Panc1 (cell line): ENCODE measurements around the gene ADORA2B. TPM values are rescaled to one million over a fixed set of nuclear protein-coding genes. Genes with fewer than 3 reads are reported as not detected.

ENCODE experiments used
- ATAC-seq: fragments of 200-7000 bp; cut with Tn5 transposase; 2 replicates; pipeline ENCODE4 v1.9.1; 2020; ENCODE audit warnings: mild to moderate bottlenecking, moderate library complexity
- Bru-seq: library from RNA; stranded (reverse); fragments of 400-500 nt; gene quantifications from one replicate; lab custom pipeline; 2021; lab: Mats Ljungman, UMichigan
- BruChase-seq, 2 experiments: library from RNA; stranded (reverse); fragments of 400-500 nt; gene quantifications; one replicate each; lab custom pipeline; 2021; lab: Mats Ljungman, UMichigan
- BruUV-seq: library from RNA; stranded (reverse); fragments of 400-500 nt; replicated peaks from 2 replicates; lab custom pipeline; 2021; lab: Mats Ljungman, UMichigan
- CTCF ChIA-PET: fragments of 300-600 bp; sonication (Branson Sonifier 250); formaldehyde crosslinking; loops from one replicate; lab custom pipeline; 2022; ENCODE audit warnings: antibody characterized with exemption; lab: Charles Lee
- POLR2A ChIA-PET: fragments of 300-600 bp; sonication (Branson Sonifier 250); formaldehyde crosslinking; loops from one replicate; lab custom pipeline; 2022; ENCODE audit warnings: antibody characterized with exemption; lab: Charles Lee
- DNase-seq: peaks from one replicate; pipeline ENCODE4 v3.0.0-alpha.2; 2010; ENCODE audit warnings: low read depth, low spot score
- H3K27ac ChIP-seq: 2 replicates; pipeline ENCODE4 v1.5.1; 2011; ENCODE audit warnings: mild to moderate bottlenecking, low read length, inconsistent platforms
- H3K27me3 ChIP-seq: fragments of 200-500 bp; sonication (Bioruptor generic); 2 replicates; pipeline ENCODE4 v1.6.0; 2014; ENCODE audit warnings: low read length, inconsistent platforms; ENCODE audit not compliant: control insufficient read depth, insufficient read depth
- H3K36me3 ChIP-seq: fragments of 200-500 bp; sonication (Bioruptor generic); 2 replicates; pipeline ENCODE4 v1.5.1; 2014; ENCODE audit warnings: inconsistent platforms, mild to moderate bottlenecking, low read length, moderate library complexity; ENCODE audit not compliant: control insufficient read depth, insufficient read depth
- H3K4me1 ChIP-seq: 2 replicates; pipeline ENCODE4 v1.5.1; 2011; ENCODE audit warnings: inconsistent platforms, mild to moderate bottlenecking, low read length, moderate library complexity; ENCODE audit not compliant: control insufficient read depth, insufficient read depth
- H3K4me3 ChIP-seq, 2 experiments: 2 replicates each; pipeline ENCODE4 v1.5.1; 2011 to 2012; ENCODE audit warnings: low read depth in 2 of 2, low read length in 2 of 2, mild to moderate bottlenecking in 2 of 2, inconsistent platforms in 1 of 2, moderate library complexity in 1 of 2
- H3K9me3 ChIP-seq: fragments of 200-500 bp; sonication (Bioruptor generic); 2 replicates; pipeline ENCODE4 v1.5.1; 2014; ENCODE audit warnings: low read depth, mild to moderate bottlenecking, inconsistent platforms, low read length, moderate library complexity; ENCODE audit not compliant: control insufficient read depth, insufficient read depth
- CTCF ChIP-seq: fragments of 450-650 bp; IDR thresholded peaks from 2 replicates; pipeline ENCODE4 v1.5.1; 2017; ENCODE audit warnings: mild to moderate bottlenecking
- POLR2AphosphoS5 ChIP-seq: IDR thresholded peaks from 2 replicates; pipeline ENCODE4 v1.6.1; 2012; ENCODE audit warnings: mild to moderate bottlenecking, low read depth, low read length, moderate library complexity
- REST ChIP-seq, 2 experiments: IDR thresholded peaks; 2 replicates each; pipeline ENCODE4 v1.6.1; 2011 to 2012; ENCODE audit warnings: low read depth in 2 of 2, control low read depth in 1 of 2, low read length in 1 of 2, mild to moderate bottlenecking in 1 of 2, moderate library complexity in 1 of 2; ENCODE audit not compliant: insufficient read depth in 1 of 2
- SIN3A ChIP-seq: IDR thresholded peaks from 2 replicates; pipeline ENCODE4 v1.6.1; 2012; ENCODE audit warnings: low read depth, mild to moderate bottlenecking, low read length, moderate library complexity, borderline replicate concordance; ENCODE audit not compliant: insufficient read depth
- TCF7L2 ChIP-seq: IDR thresholded peaks from 2 replicates; pipeline ENCODE4 v1.6.1; 2011; ENCODE audit warnings: mild to moderate bottlenecking, low read depth, low read length, inconsistent platforms
- in situ Hi-C: cut with HindIII; loops from 2 replicates; pipeline ENCODE4 v1.10.0; 2016; ENCODE audit warnings: low sequenced_read_pairs, low pct_unique_long_range_greater_than_20kb
- intact Hi-C: fragments of 100-400 bp; cut with micrococcal nuclease; formaldehyde crosslinking; loops from one replicate; pipeline ENCODE4 v1.10.0; 2022; ENCODE audit not compliant: unreplicated experiment
- long read RNA-seq: library from polyadenylated mRNA; unstranded; transcript quantifications from one replicate; pipeline ENCODE4 v2.0.0, GENCODE V29; 2021; ENCODE audit not compliant: unreplicated experiment
- polyA plus RNA-seq: library from polyadenylated mRNA; unstranded; fragments of >200 nt; gene quantifications from one replicate; pipeline ENCODE4 v1.2.1, GENCODE V29; 2012; ENCODE audit warnings: missing spikeins; ENCODE audit not compliant: insufficient read length
- total RNA-seq: library from RNA; stranded (reverse); gene quantifications from one replicate; pipeline ENCODE4 v1.2.1, GENCODE V29; 2021; ENCODE audit not compliant: unreplicated experiment

Gene ADORA2B
- total RNA-seq (42.7 TPM), Bru-seq, nascent RNA (percentile 93 among the genes with signal in this experiment), BruChase-seq, experiment 1, labeled RNA remaining after a 2-hour chase (percentile 87 among the genes with signal in this experiment), BruChase-seq, experiment 2, labeled RNA remaining after a 6-hour chase (percentile 88 among the genes with signal in this experiment)
- 35.5 TPM for polyA plus RNA-seq
- long read RNA-seq, transcript ADORA2B-201 (2 exons, 1,735 nt): major isoform, 89 of 93 reads
- long read RNA-seq, partial matches to known transcripts: 0 of 93 reads
- long read RNA-seq, other reads (novel, unspliced or antisense): 1 of 93 reads

- TF ChIP-seq TCF7L2: no peak
- TF ChIP-seq REST (IDR thresholded peaks at IDR 0.05; ENCODE audit: insufficient read depth in 1 of 2, low read depth in 2 of 2, low read length in 1 of 2): no peak
- peak; percentile 87 for TF ChIP-seq CTCF
- peak; percentile 47; the same call in 1 of the 2 replicates for TF ChIP-seq SIN3A
Measured at GRCh38 chr17:15944759-15945526, at the start of gene ADORA2B. Gene ADORA2B, plus strand, starts transcription at chr17:15945130. Its CDS starts 119 bp downstream, at chr17:15945249.

GRCh38 chr17:15896277-15896676 is 48.7 kb upstream of the ADORA2B start:
- TF ChIP-seq TCF7L2 (no peak), CTCF (no peak), POLR2AphosphoS5 (no peak), SIN3A (no peak), REST (IDR thresholded peaks at IDR 0.05; ENCODE audit: insufficient read depth in 1 of 2, low read depth in 2 of 2, low read length in 1 of 2) (no peak)
- POLR2A ChIA-PET: interaction anchor here (0.5 kb wide), 1 partner anchor 94 kb away, joined by 5 read pairs; no protein-coding TSS in a partner anchor
- no peak for ATAC-seq
- H3K27me3 ChIP-seq: no peaks in the 10 kb centered on the region
- no peak for DNase-seq
- H3K4me3 ChIP-seq: no peak overlapping the region
- in situ Hi-C loops (no loop called here), intact Hi-C loops (no loop called here)
- no peaks in the 10 kb centered on the region for H3K36me3 ChIP-seq
- H3K9me3 ChIP-seq: no peaks in the 10 kb centered on the region
- BruUV-seq: no TSS peak
- H3K27ac ChIP-seq: no peak overlapping the region
- H3K4me1 ChIP-seq: peaks cover 2% of the 10 kb centered on the region; the same call in 1 of the 2 replicates
- CTCF ChIA-PET: no interaction called here

More at GRCh38 chr17:15944759-15945526, at the start of gene ADORA2B:
- Histone ChIP-seq H3K9me3 (no peaks in the 10 kb centered on the region), H3K4me1 (peaks cover 16% of the 10 kb centered on the region), H3K36me3 (no peaks in the 10 kb centered on the region; the same call in 1 of the 2 replicates), H3K4me3 (peak within 1 kb of the TSS; percentile 67 to 96), H3K27ac (peak within 1 kb of the TSS; percentile 96), H3K27me3 (no peaks in the 10 kb centered on the region)
- ChIA-PET CTCF (interaction anchor here (0.7 to 1.5 kb wide), 4 partner anchors 24 to 117 kb away, joined by 3 to 8 read pairs (median 4); no protein-coding TSS in a partner anchor), POLR2A (interaction anchor here (0.6 kb wide), 1 partner anchor 447 kb away, joined by 6 read pairs; no protein-coding TSS in a partner anchor)
- in situ Hi-C loops (no loop called here), intact Hi-C loops (loop anchor here (2.0 to 10.0 kb wide), 2 partner anchors 54 to 120 kb away; partner anchors contain the start of genes TTC19 and ZSWIM7)
- BruUV-seq: no TSS peak
- ATAC-seq (peak; percentile 87), DNase-seq (no peak)
